NT2/D1 (cell line): Measurements from ENCODE around the gene G2E3.
"Not testable (repeated sequence)": the region's sequence is repeated elsewhere in the genome, so short reads cannot be mapped to it uniquely, and the experiment has no call there.

Experiments used
- DNase-seq: peaks from one replicate; pipeline ENCODE4 v3.0.0-alpha.2; 2011; ENCODE audit warnings: low read depth, low spot score
- H3K27me3 ChIP-seq: 2 replicates; pipeline ENCODE4 v1.6.0; 2011; ENCODE audit warnings: mild to moderate bottlenecking; ENCODE audit not compliant: insufficient read length, insufficient read depth
- H3K36me3 ChIP-seq: 2 replicates; pipeline ENCODE4 v1.6.1; 2011; ENCODE audit warnings: mild to moderate bottlenecking, low read length, mixed read lengths; ENCODE audit not compliant: insufficient read depth, insufficient read length
- H3K4me1 ChIP-seq: 2 replicates; pipeline ENCODE4 v1.5.1; 2011; ENCODE audit not compliant: insufficient read depth, insufficient read length
- H3K4me3 ChIP-seq: 2 replicates; pipeline ENCODE4 v1.5.1; 2011; ENCODE audit warnings: low read depth; ENCODE audit not compliant: insufficient read length
- H3K9ac ChIP-seq: 2 replicates; pipeline ENCODE4 v1.6.0; 2011; ENCODE audit warnings: low read depth; ENCODE audit not compliant: insufficient read length
- H3K9me3 ChIP-seq: 2 replicates; pipeline ENCODE4 v1.5.1; 2011; ENCODE audit warnings: mild to moderate bottlenecking, low read length; ENCODE audit not compliant: insufficient read depth
- SUZ12 ChIP-seq: IDR thresholded peaks from 2 replicates; pipeline ENCODE4 v1.6.1; 2011; ENCODE audit not compliant: insufficient read length, insufficient read depth; ENCODE audit errors: extremely low read depth
- YY1 ChIP-seq: IDR thresholded peaks from 2 replicates; pipeline ENCODE4 v1.6.1; 2011; ENCODE audit not compliant: insufficient read length, insufficient read depth
- ZNF274 ChIP-seq: IDR thresholded peaks from 2 replicates; pipeline ENCODE4 v1.6.1; 2011; ENCODE audit warnings: mild to moderate bottlenecking, low read depth, low read length

Gene G2E3

DNA sequence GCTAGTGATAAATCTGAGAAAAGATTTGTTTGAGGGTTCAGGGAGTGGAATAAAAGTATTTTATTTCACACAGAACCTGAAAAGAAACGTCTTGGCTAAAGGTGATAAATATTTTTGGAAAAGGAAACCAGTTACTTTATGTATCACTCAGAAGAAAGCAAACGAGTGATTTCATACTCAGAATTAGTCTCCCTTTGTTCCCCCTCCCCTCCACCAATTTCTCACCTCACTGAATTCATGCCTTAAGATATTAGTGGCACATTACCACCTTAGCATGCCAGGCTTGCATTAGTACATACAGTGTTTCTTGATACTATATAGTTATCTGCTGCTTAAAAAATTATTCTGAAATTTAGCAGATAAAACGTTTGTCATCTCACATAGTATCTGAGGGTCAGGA, 28.2 kb downstream of the G2E3 start:
- Histone ChIP-seq H3K9me3 (peaks cover 28% of the 10 kb centered on the region), H3K4me3 (no peak overlapping the region), H3K27me3 (no peaks in the 10 kb centered on the region), H3K4me1 (no peaks in the 10 kb centered on the region), H3K36me3 (peaks cover 46% of the 10 kb centered on the region), H3K9ac (no peak overlapping the region)
- no peak for TF ChIP-seq ZNF274
- TF ChIP-seq SUZ12: no peak
- no peak for TF ChIP-seq YY1
- no peak for DNase-seq

DNA sequence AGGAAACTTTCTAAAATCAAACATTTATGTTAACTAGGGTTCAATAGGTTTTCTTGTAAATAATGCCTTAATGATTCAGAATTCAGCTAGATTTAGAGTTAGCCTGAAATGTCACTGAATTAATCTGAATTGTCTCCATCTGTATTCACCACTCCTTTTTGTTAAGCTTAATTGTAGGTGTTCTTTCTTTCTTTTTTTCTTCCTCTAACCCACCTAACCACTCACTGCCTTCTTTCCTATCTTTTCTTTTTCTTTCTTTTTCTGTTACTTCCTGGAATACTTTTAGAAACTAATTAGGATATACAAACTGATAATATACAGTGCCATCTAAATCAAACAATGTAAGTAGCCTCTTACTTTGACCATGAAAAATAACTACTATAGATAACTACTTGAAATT, 29.9 kb downstream of the G2E3 start:
- DNase-seq: no peak
- no peak for TF ChIP-seq SUZ12
- no peak for TF ChIP-seq ZNF274
- no peak for TF ChIP-seq YY1
- Histone ChIP-seq H3K4me3 (no peak overlapping the region), H3K4me1 (no peaks in the 10 kb centered on the region), H3K9me3 (peaks cover 15% of the 10 kb centered on the region), H3K27me3 (no peaks in the 10 kb centered on the region), H3K9ac (no peak overlapping the region), H3K36me3 (peaks cover 54% of the 10 kb centered on the region)

DNA sequence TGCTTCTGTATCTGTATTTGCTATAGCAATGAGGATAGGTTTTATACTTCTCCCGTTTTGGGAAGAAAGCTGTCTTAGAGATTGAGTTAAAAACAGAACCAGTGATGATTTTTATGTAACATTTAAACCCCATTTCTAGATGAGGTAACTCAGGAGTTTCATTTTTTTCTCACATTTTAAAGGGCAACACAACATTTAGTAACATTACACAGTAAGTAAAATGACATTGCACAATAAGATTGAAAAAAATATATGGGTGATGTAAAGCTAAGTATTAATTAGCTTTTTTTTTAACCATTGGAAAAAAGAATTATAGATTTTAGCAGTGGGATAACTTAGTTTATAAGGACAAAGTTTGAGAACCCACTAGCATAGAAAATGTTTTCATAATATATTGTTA, 38.0 kb downstream of the G2E3 start:
- no peak for DNase-seq
- TF ChIP-seq ZNF274: no peak
- no peak for TF ChIP-seq YY1
- TF ChIP-seq SUZ12: no peak
- H3K4me3 ChIP-seq: no peak overlapping the region
- no peaks in the 10 kb centered on the region for H3K9me3 ChIP-seq
- H3K36me3 ChIP-seq: peaks cover 47% of the 10 kb centered on the region
- no peaks in the 10 kb centered on the region for H3K27me3 ChIP-seq
- H3K4me1 ChIP-seq: no peaks in the 10 kb centered on the region
- H3K9ac ChIP-seq: no peak overlapping the region

DNA sequence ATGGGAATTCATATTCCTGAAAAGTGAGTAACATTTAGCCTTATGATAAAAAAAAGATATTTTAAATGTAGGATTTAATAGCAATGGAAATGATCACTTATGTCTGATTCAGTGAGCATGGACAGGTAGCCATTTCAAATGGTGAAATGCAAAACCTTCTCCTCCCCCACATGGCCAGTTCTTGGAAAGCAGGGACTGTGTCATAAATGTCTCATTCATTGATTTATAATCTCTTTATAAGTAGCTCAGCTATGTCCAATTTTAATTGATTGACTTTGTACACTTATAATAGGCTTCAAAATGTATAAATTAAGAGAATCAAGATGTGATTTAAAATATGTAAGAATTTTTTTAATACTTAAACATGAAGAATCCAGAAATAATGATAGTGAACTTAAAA, 38.5 kb downstream of the G2E3 start:
- no peak overlapping the region for H3K9ac ChIP-seq
- H3K9me3 ChIP-seq: no peaks in the 10 kb centered on the region
- no peaks in the 10 kb centered on the region for H3K27me3 ChIP-seq
- no peaks in the 10 kb centered on the region for H3K4me1 ChIP-seq
- H3K36me3 ChIP-seq: peaks cover 49% of the 10 kb centered on the region
- TF ChIP-seq SUZ12 (no peak), ZNF274 (no peak), YY1 (no peak)
- no peak overlapping the region for H3K4me3 ChIP-seq
- no peak for DNase-seq

DNA sequence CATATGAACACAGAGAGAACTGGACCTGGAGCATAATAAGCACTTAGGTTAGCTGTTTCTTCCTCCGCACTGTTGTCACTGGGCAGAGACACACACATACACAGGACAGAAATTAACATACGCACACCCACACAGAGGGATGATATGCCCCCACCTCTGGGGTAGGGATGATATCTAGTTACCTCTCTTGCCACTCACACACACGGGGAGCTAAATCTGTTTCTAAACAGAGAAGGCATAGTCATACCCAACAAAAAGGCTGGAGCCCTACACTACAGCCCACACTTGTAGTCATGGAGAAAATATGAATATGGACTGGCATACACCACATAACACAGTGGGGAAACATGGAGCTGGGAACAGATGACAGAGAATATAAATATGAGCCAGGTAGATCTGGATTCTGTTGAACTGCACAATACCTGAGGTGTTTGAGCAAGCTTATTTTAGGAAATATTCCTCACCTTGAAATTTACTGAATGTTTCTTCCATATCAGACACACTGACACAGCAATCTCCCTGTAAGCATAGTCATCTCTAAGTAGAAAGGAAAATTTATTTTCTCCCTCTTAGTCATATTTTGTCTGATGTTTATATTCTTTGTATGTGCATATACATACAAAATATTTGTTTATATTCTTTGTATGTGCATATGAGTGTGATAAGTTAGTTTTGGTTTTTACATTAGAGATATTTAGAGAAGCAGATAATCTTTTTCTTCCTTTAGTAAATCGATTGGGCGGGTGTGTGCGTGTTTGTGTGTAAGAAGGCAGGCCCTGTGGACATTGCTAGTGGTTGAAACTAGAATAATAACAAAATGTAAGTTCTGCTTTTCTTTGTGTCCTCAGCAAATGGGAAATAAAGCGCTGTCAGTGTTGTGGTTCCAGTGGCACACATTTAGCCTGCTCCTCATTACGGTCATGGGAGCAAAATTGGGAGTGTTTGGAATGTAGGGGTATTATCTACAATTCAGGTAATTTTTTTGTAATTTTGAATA, 42.3 kb downstream of the G2E3 start:
- no peak overlapping the region for H3K4me3 ChIP-seq
- no peaks in the 10 kb centered on the region for H3K9me3 ChIP-seq
- H3K4me1 ChIP-seq: no peaks in the 10 kb centered on the region
- peaks cover 60% of the 10 kb centered on the region for H3K36me3 ChIP-seq
- no peak overlapping the region for H3K9ac ChIP-seq
- DNase-seq: no peak
- no peaks in the 10 kb centered on the region for H3K27me3 ChIP-seq
- TF ChIP-seq ZNF274 (no peak), SUZ12 (no peak), YY1 (no peak)

DNA sequence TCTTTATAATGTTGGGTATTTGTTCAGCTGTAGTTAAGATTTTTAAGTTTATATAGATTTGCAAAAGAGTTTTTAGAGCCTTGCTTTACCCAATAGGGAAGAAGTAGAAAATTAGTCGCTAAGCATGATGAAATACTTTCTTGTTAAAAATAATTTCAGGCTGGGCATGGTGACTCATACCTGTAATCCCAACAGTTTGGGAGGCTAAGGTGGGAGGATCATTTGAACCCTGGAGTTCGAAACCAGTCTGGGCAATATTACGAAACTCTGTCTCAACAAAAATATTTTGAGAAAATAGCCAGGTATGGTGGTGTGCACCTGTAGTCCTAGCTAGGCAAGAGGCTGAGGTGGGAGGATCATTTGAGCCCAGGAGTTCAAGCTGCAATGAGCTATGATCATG, 44.4 kb downstream of the G2E3 start:
- no peak for DNase-seq
- Histone ChIP-seq H3K36me3 (peaks cover 61% of the 10 kb centered on the region), H3K27me3 (no peaks in the 10 kb centered on the region)

DNA sequence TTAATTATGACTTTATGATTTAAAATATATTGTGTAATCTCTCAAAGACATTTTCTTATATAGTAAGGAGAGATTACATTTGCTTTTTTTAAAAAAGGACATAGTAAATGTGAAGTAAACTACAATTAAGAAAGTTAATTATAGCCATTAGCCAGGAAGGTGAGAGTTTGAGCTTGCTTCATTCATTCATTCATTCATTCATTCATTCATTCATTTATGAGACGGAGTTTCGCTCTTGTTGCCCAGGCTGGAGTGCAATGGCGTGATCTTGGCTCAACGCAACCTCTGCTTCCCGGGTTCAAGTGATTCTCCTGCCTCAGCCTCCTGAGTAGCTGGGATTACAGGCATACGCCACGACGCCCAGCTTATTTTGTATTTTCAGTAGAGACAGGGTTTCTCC, 45.7 kb downstream of the G2E3 start:
- H3K36me3 ChIP-seq: peaks cover 59% of the 10 kb centered on the region
- not testable (repeated sequence) for H3K27me3 ChIP-seq, H3K9ac ChIP-seq, H3K4me1 ChIP-seq, H3K4me3 ChIP-seq, H3K9me3 ChIP-seq, DNase-seq

More for the DNA sequence above, 44.4 kb downstream of the G2E3 start:
- H3K9ac ChIP-seq: no peak overlapping the region
- no peaks in the 10 kb centered on the region for H3K4me1 ChIP-seq
- H3K4me3 ChIP-seq: no peak overlapping the region
- TF ChIP-seq YY1 (no peak), ZNF274 (no peak), SUZ12 (no peak)
- no peaks in the 10 kb centered on the region for H3K9me3 ChIP-seq

DNA sequence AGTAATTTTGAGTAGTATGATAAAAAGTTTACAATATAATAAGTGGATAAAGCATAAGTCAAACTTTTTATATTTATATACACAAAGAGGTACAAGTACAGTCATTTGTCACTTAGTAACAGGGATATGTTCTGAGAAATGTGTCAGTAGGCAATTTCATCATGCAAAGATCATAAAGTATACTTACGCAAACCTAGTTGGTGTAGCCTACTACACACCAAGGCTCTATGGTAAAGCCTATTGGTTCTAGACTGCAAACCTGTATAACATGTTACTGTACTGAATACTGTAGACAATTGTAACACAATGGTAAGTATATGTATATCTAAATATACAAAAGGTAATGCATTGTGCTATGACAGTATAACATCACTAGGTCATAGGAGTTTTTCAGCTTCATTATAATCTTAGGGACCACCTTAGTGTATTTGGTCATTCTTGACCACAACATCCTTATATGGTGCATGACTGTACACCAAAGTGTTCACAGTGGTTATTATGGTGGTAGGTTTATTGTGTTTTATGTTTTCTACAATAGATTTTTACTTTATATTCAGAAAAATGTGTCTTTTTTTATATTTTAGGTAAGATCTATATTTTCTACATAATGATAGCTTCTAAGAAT, 48.3 kb downstream of the G2E3 start:
- DNase-seq: no peak
- H3K36me3 ChIP-seq: peaks cover 49% of the 10 kb centered on the region
- no peak for TF ChIP-seq ZNF274
- TF ChIP-seq SUZ12: no peak
- TF ChIP-seq YY1: no peak
- no peaks in the 10 kb centered on the region for H3K27me3 ChIP-seq
- H3K9me3 ChIP-seq: no peaks in the 10 kb centered on the region
- H3K9ac ChIP-seq: no peak overlapping the region
- no peak overlapping the region for H3K4me3 ChIP-seq
- no peaks in the 10 kb centered on the region for H3K4me1 ChIP-seq
